ENCODE data around the gene PAF1. TPM values are rescaled to one million over a fixed set of nuclear protein-coding genes. Genes with fewer than 3 reads are reported as not detected.
A peak's percentile ranks its signal among the peaks of the same experiment; 100 is the strongest.

PAF1 gene
- polyA plus RNA-seq, 3 donors = 22.7 to 37.8 (median 25.2) TPM

DNA sequence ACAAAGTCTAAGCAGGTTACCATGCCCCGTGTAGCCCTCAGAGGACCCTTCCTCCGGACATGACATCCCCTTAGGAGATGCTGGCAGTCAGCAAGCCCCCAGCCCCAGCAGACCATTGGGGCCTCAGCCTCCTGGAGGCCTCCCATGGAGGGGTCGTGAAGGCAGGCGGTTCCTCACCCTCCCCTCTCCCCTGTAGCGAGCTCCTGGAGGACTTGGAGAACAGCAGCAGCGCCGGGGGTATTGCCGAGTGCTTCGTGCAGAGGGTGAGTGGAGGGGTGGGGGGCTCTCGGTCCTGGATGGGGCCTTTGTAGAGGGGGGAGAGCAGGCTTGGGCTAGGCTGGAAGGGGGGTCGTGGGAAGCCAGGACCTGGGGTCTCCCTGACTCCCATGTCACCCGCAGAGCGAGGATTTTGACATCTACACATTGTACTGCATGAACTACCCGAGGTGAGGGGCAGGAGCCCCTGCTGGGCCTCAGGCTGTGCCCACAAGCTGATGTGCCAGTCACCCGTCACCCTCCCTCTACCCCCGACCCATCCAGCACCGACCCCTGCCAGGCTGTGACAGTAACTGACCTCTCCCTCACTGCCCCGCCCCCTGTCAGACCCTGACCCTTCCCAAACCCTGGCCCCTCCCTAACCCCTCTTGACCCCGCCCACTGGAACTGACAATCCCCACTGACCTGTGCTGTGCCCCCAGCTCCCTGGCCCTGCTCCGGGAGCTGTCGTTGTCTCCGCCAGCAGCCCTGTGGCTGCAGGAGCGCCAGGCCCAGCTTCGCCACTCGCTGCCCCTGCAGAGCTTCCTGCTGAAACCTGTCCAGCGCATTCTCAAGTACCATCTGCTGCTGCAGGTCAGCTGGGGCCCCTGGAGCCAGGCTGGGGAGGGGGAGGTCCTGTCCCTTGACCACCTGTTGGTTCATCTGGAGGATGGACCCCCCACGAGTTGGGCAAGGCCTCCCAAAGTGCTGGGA lies 25.5 kb upstream of the PAF1 start:
- peak in 1 of 3 donors; percentile 51 for DNase-seq
- no peaks in the 10 kb centered on the region for H3K9me3 ChIP-seq (replicated peaks in 1 of 2; ENCODE audit: control insufficient read depth in 1 of 2, insufficient read depth in 1 of 2, low read length in 2 of 2)
- H3K79me2 ChIP-seq (ENCODE audit: insufficient read depth, low read length) = peaks cover 10% of the 10 kb centered on the region
- TF ChIP-seq, protein P1, sequence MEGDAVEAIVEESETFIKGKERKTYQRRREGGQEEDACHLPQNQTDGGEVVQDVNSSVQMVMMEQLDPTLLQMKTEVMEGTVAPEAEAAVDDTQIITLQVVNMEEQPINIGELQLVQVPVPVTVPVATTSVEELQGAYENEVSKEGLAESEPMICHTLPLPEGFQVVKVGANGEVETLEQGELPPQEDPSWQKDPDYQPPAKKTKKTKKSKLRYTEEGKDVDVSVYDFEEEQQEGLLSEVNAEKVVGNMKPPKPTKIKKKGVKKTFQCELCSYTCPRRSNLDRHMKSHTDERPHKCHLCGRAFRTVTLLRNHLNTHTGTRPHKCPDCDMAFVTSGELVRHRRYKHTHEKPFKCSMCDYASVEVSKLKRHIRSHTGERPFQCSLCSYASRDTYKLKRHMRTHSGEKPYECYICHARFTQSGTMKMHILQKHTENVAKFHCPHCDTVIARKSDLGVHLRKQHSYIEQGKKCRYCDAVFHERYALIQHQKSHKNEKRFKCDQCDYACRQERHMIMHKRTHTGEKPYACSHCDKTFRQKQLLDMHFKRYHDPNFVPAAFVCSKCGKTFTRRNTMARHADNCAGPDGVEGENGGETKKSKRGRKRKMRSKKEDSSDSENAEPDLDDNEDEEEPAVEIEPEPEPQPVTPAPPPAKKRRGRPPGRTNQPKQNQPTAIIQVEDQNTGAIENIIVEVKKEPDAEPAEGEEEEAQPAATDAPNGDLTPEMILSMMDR (IDR thresholded peaks at IDR 0.05) = no peak
- no peak overlapping the region for H2AFZ ChIP-seq (ENCODE audit: insufficient read depth, low read depth, low read length, poor library complexity, severe bottlenecking)
- peaks cover 2 to 10% (median 5%) of the 10 kb centered on the region in 3 donors for H3K27me3 Mint-ChIP-seq (ENCODE audit: low read depth in 3 of 3)
- intact Hi-C loops (cut with micrococcal nuclease) = no loop called here
- H3K36me3 Mint-ChIP-seq = peaks cover 28 to 42% of the 10 kb centered on the region in 2 donors
- no peak overlapping the region for H3K4me3 Mint-ChIP-seq
- peaks cover 0 to 6% (median 0%) of the 10 kb centered on the region in 7 donors for H3K9me3 Mint-ChIP-seq
- H3K27me3 ChIP-seq (ENCODE audit: control insufficient read depth in 2 of 2, insufficient read depth in 2 of 2, low read length in 2 of 2) = no peaks in the 10 kb centered on the region
- peak overlapping the region in 2 of 7 donors; percentile 13 to 38 for H3K27ac Mint-ChIP-seq
- no peak overlapping the region for H3K4me2 ChIP-seq (replicated peaks; ENCODE audit: extremely low read depth, low read length, poor library complexity, severe bottlenecking)
- 80% methylated on average over 14 of the region's 27 CpGs for WGBS (ENCODE audit: insufficient coverage)
- peaks cover 16 to 18% of the 10 kb centered on the region in 2 donors for H3K4me1 ChIP-seq (ENCODE audit: control insufficient read depth in 1 of 2, insufficient read depth in 2 of 2, low read length in 2 of 2)
- H3K27ac ChIP-seq (ENCODE audit: low read depth in 1 of 2, low read length in 2 of 2) = no peak overlapping the region
- peaks cover 17% of the 10 kb centered on the region for H3K4me1 Mint-ChIP-seq
- no peak overlapping the region for H3K4me3 ChIP-seq (replicated peaks in 1 of 3; ENCODE audit: low read depth in 2 of 3, low read length in 3 of 3)
- no peak overlapping the region for H3K9ac ChIP-seq (ENCODE audit: insufficient read depth, low read length, poor library complexity, severe bottlenecking)
- H3K36me3 ChIP-seq (replicated peaks in 1 of 2; ENCODE audit: control insufficient read depth in 1 of 2, insufficient read depth in 2 of 2, low read length in 2 of 2) = peaks cover 5 to 31% of the 10 kb centered on the region in 2 donors
- H4K20me1 ChIP-seq (ENCODE audit: insufficient read depth, low read length) = peaks cover 61% of the 10 kb centered on the region

DNA sequence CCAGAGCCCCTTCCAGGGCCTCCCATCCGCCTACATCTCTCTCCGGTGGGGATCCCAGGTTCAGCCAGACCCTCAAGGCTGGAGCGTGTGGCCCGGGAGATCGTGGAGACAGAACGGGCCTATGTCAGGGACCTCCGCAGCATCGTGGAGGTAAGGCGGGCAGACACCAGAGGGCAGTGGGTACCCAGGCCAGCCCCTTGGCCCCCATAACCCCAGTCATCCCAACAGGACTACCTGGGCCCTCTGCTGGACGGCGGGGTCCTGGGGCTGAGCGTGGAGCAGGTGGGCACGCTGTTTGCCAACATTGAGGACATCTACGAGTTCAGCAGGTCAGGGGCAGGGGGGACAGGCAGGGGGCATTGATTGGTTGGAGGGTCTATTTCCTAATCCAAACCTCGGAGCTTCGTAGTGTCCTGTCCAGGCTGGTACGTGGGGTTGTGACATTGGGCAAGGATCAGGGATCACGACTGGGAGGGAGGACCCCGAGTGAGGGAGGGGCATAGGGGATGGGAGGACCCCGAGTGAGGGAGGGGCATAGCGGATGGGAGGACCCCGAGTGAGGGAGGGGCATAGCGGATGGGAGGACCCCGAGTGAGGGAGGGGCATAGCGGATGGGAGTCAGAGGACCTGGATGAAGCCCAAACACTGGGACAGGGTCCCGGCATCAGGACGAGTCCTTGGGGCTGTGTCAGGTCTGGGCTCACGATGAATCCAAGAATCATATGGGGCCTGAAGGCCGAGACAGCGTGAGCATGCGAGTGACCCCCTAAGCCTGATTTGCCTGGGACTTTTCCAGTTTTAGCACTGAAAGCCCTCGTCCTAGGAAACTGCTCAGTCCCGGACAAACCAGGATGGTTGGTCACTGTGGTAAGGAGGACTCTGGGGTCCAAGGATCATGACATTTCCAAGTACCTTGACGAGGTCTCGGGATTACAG lies 24.5 kb upstream of the PAF1 start:
- Histone ChIP-seq H3K4me2 (replicated peaks; ENCODE audit: extremely low read depth, low read length, poor library complexity, severe bottlenecking) (no peak overlapping the region), H3K9ac (ENCODE audit: insufficient read depth, low read length, poor library complexity, severe bottlenecking) (no peak overlapping the region), H3K27me3 (ENCODE audit: control insufficient read depth in 2 of 2, insufficient read depth in 2 of 2, low read length in 2 of 2) (no peaks in the 10 kb centered on the region), H2AFZ (ENCODE audit: insufficient read depth, low read depth, low read length, poor library complexity, severe bottlenecking) (no peak overlapping the region), H3K36me3 (replicated peaks in 1 of 2; ENCODE audit: control insufficient read depth in 1 of 2, insufficient read depth in 2 of 2, low read length in 2 of 2) (peaks cover 5 to 21% of the 10 kb centered on the region in 2 donors), H3K79me2 (ENCODE audit: insufficient read depth, low read length) (peaks cover 20% of the 10 kb centered on the region), H4K20me1 (ENCODE audit: insufficient read depth, low read length) (peaks cover 66% of the 10 kb centered on the region), H3K4me1 (ENCODE audit: control insufficient read depth in 1 of 2, insufficient read depth in 2 of 2, low read length in 2 of 2) (peaks cover 25 to 29% of the 10 kb centered on the region in 2 donors), H3K9me3 (replicated peaks in 1 of 2; ENCODE audit: control insufficient read depth in 1 of 2, insufficient read depth in 1 of 2, low read length in 2 of 2) (no peaks in the 10 kb centered on the region), H3K4me3 (replicated peaks in 1 of 3; ENCODE audit: low read depth in 2 of 3, low read length in 3 of 3) (peak overlapping the region in 1 of 3 experiments; percentile 96), H3K27ac (ENCODE audit: low read depth in 1 of 2, low read length in 2 of 2) (no peak overlapping the region)
- H3K9me3 Mint-ChIP-seq = peaks cover 0 to 6% (median 3%) of the 10 kb centered on the region in 7 donors
- WGBS (ENCODE audit: insufficient coverage) = 94% methylated on average over 31 of the region's 35 CpGs
- TF ChIP-seq, protein P1 (IDR thresholded peaks at IDR 0.05) = no peak
- H3K27me3 Mint-ChIP-seq (ENCODE audit: low read depth in 3 of 3) = peaks cover 2 to 18% (median 5%) of the 10 kb centered on the region in 3 donors
- H3K27ac Mint-ChIP-seq = peak overlapping the region in 1 of 7 donors; percentile 38
- H3K4me3 Mint-ChIP-seq = no peak overlapping the region
- peaks cover 27% of the 10 kb centered on the region for H3K4me1 Mint-ChIP-seq
- peaks cover 31 to 46% of the 10 kb centered on the region in 2 donors for H3K36me3 Mint-ChIP-seq
- DNase-seq = peak in 1 of 3 donors; percentile 46
- intact Hi-C loops (cut with micrococcal nuclease) = no loop called here
